ENCODE measurements around the gene ARFGEF3.

DNA sequence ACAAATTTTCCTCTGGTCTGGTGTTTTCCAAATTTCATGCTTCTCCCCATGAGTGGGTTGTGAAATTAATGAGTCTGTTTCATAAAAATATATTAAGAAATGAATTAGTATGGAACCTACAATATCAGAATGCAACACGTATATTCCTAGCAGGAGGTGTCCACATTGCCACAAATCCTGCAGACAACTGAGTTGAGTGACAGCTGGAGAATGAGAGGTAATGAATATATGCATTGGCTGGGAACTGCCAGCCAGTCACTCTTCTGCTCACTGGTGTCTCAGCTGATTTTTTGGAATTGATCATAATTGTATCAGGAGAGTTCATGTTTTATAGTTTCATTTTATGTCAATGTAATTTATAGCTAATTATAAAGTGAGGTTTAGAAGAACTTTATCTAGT, 6.3 kb upstream of the ARFGEF3 start:
- TF ChIP-seq, protein P1, sequence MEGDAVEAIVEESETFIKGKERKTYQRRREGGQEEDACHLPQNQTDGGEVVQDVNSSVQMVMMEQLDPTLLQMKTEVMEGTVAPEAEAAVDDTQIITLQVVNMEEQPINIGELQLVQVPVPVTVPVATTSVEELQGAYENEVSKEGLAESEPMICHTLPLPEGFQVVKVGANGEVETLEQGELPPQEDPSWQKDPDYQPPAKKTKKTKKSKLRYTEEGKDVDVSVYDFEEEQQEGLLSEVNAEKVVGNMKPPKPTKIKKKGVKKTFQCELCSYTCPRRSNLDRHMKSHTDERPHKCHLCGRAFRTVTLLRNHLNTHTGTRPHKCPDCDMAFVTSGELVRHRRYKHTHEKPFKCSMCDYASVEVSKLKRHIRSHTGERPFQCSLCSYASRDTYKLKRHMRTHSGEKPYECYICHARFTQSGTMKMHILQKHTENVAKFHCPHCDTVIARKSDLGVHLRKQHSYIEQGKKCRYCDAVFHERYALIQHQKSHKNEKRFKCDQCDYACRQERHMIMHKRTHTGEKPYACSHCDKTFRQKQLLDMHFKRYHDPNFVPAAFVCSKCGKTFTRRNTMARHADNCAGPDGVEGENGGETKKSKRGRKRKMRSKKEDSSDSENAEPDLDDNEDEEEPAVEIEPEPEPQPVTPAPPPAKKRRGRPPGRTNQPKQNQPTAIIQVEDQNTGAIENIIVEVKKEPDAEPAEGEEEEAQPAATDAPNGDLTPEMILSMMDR (IDR thresholded peaks at IDR 0.05) = no peak
- no peak for TF ChIP-seq EZH2 (IDR thresholded peaks at IDR 0.05)
